IPS DF 4.7 (cell line): ENCODE data around the gene PTPRK.

Source experiments
- DNase-seq: peaks from one replicate; pipeline ENCODE4 v3.0.0-alpha.2; 2013; ENCODE audit warnings: low spot score; ENCODE audit errors: extremely low read depth

Gene PTPRK

DNA sequence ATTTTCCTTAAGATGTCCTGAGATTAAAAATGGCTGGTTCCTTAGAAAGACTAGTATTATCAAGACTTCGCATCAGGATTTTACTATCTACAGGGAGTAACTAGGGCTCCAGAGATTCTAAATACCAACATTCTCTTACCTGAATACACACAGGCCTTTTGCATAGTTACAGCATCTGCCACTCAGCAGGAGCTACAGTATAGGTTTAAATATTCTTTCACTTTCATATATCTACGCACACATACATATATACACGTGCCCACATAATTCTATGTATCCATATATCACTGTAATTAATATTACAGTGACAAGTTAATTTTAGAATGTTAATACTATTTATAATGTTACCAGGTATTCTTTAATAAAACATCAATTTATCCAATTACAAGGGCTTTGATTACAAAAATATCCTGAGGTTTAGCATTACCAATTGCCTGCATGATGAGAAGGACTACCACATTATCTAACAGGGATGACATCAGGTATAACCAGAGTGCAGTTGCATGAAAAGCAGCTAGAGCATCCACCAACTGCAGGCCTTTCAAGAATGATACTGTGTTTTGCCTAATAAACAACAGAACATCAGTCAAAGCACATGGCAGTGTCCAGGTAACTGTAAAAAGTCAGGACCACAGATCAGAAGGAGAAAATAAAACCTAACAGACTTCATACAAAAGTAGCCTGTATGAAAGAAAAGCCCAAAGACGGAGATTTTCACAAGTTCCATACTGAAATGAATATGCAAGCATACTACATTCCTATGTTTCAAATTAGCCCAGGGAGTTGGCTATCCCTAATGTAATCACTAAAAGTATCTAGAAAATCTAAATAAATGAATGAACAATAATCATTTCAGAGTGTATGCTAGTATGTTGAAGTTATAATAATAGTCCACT, 268.7 kb downstream of the PTPRK start:
- DNase-seq: no peak

DNA sequence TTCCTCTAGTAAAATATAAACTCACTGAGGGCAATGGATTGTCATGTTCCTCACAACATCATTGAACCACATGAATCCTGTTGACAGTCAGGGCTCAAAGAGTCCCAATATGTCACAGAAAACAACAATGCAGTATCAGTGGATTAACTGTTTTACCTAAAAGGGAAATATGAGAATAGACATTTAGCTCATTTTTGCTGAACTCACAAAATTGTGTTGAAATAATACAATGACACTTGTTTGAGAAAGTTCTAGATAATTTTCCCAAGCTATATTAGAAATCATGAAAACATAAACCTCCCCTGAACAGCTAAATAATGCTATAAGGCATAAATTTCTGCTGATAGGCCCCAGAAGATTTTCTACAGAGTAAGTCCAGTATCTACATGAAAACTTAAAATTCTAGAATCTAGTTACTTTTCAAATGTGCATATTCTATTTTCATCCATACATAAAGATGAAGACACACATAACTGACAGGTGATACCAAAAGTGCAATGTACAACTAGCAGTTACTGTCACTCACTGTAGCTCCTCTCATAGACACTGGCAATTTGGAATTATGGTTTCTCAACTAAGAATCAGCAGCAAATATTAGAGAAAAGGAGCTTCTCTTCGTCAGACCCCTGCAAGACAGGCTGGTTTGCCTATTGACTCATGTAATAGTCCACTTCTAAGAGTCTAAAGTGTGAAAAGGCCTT, 269.9 kb downstream of the PTPRK start:
- DNase-seq: no peak

DNA sequence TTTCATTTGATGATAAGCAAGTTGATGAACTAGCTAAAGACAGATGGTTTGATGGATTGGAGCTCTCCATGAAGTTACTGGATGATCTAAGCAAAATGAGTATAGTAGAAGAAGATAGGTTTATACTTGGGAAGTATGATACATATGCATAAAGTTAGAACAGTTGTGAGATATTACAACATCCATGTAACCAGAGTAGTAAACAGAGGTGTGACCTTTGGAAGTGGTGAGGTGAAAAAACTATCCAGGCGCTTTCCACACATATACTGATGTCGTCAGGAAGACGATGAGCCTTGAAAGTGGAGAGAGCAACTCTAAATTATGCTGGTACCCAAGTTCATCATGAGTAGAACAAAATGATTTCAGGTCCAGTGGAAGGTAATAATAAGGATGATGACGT, 271.0 kb downstream of the PTPRK start:
- no peak for DNase-seq

DNA sequence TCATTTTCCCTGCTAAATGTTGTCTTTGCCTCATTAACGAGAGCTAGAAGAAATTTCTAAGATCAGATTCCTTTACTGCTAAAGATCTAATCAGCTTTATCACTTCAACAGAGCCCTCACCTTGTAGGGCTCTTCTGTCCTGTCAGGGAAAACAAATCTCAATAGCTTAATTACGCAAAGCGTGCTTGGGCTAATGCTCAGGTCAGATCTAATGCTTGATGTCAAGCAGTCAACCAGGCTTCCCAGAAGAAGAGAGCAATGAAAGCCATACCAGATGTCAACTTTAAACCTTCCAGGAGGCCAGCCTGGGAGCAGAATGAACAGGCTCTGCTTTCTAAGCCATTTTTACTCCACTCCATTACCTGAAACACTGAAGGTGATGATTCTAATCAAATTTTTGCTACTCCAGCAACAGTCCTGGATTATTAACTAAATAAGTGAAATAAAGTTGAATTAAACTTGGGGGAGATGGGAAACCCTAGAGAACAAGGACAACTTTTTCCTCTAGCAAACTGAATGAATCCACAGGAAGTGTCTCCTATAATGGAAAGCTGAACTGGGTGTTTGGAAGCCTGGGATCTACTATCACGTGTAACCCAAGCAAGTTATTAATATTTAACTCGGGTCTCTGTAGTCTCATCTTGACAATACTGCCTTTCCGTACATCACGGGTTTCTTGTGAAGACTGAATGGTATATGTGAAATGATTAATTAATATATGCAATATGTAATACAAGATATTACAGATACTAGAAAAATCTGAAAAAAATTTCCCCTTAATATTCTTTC, 273.7 kb downstream of the PTPRK start:
- DNase-seq: no peak

DNA sequence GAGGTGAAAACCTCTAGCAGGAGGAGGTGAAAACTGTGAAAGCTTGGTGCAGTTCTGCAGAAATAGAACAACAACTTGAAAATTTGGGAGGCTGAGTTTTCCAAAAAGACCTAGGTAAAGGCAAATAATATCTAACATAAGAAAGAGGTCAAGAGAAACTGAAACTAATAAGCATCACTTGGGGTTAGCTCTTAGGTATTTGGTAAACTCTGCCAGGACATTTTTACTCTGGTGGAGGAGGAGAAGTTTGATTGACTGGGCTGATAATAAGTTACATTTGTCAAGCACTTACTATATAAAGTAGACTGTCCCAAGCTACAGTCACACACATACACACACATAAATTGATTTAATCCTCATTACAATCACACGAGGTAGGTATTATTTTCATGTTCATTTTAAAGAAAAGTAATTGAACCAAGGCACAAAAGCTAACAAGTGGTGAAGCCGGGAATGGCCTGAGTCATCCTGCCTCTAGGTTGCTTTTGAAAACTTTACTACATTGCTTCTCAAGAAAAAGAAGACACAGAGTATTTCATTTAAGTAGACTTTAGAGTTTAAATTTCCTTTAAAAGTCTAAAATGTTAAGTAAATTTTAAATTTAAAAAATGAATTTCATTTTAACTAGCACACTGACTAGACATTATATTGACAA, 275.5 kb downstream of the PTPRK start:
- no peak for DNase-seq

DNA sequence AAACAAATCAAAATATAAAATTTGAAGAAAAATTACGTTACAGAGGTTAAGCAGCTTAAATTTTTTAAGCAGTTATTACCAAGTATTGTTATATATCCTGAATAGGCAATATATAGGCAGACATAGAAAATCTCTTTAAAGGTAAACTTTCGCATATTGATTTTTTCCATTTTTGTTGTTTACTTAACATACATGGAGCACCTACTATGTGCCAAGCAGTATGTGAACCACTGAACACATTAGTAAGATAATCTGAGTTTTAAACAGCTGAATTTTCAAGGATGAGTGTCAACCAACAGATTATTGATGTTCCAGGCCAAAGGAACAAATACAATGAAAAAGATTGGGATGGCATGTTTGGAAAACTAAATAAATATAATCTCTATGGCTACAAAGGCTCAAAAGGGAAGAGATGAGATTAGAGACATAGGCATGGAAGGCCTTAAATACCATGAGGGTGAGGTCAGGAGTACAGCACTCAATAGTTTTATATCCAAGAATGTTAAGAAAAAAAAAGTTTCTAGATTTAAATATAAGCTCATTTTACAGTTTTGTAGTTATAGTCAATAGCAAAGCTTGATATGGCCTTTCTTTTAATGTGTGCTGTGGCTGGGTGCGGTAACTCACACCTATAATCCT, 277.5 kb downstream of the PTPRK start:
- no peak for DNase-seq

DNA sequence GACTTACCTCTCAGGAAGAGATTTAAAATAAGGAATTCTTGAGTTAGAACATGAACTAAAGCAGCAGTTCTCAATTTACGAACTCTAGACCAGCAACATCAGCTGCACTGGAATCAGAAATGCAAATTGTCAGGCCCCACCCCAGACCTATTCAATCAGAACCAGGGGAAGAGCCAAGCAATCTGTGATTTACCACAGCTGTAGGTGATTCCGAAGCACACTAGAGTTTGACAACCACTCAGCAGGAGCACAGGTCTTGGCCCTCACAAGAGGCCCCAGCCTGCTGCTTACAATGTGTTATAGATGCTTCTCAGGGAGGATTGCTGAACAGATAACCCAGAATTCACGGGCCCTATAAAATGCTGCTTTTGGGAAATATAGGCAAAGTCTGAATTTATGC, 279.2 kb downstream of the PTPRK start:
- DNase-seq: no peak

DNA sequence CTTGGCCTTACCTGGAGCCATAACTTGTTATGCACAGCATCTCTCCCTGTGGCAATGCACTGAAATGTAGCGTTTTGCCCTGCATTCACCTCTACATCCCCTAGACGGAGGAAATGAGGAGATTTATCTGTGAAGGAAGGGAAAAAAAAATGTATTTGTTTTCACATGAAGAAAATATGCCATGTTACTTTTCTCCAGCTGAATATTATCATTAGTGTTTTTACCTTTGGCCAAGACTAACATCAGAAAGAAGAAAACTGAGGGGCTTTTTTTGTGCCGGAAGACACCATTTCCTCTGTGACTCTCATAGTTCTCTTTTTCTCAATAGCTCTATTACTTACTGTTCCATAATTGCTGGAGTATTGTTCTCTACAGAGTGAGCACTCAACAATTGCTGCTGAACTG, 280.4 kb downstream of the PTPRK start:
- no peak for DNase-seq

DNA sequence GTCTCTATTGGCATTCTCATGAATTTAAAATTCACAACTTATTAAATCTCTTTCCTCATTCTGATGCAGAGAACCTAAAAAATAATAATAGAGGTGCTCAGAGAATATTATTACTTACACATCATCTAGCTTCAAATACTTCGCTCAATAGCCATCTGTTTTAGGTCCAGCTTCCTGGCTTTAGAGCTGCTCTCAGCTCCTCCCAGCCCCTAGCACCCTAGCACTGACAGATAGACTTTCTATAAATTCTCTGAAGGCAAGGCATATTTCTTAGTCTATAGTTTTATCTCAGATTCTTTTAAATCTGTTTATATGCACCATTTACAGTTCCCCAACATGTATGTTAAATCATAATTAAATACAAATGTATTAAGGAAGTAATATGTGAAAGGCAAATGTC, 281.3 kb downstream of the PTPRK start:
- DNase-seq: no peak

DNA sequence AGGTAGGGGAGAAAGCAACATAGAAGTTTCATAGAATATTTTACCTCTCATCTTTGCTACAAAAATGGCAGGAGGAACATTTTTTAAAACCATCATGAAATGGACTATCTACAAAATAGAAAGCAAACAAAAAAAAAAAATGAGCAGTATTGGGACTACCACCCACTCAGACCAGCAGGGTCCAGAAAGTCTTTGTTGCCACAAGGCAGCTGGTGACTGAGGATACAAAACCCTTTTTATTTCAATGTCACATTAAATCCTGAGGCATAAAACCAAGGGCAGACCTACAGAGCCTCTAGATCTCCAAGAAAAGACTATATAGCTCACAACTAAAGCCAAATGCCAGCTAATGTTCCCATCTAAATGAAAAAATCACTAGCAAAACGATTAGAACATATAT, 282.2 kb downstream of the PTPRK start:
- no peak for DNase-seq

DNA sequence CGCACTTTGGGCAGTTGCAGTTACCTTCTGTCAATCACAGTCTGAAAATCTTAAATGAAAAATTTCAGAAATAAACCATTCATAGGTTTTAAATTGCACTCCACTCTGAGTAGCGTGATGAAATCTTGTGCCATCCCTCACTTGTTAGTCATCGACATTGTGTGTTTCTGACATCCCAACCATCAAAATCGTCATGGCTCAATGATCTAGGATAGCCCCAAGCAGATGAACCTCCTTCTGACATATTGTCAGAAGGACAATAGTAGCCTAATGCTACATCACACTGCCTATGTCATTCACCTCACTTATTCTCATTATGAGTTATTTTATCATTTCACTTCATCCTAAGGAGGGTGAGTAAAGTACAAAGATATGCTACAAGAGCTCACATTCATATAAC, 284.8 kb downstream of the PTPRK start:
- no peak for DNase-seq

DNA sequence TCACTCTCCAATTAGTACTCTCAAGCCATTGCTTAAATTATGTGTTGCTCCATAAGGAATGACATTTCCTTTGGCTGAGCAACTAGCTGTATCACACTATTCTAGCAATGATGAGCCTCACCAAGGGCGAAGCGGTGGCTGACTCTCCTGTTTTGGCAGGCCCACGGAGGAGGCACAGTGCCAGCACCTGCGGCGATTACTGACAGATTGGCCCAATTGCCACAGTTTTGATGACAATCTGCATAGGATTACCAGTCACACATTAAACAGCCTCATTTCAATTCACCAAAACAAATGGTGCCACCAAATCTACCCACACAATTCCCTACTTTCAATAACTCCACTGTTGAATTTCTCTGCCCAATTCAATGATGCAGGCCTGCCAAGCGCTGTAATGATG, 286.9 kb downstream of the PTPRK start:
- DNase-seq: no peak

DNA sequence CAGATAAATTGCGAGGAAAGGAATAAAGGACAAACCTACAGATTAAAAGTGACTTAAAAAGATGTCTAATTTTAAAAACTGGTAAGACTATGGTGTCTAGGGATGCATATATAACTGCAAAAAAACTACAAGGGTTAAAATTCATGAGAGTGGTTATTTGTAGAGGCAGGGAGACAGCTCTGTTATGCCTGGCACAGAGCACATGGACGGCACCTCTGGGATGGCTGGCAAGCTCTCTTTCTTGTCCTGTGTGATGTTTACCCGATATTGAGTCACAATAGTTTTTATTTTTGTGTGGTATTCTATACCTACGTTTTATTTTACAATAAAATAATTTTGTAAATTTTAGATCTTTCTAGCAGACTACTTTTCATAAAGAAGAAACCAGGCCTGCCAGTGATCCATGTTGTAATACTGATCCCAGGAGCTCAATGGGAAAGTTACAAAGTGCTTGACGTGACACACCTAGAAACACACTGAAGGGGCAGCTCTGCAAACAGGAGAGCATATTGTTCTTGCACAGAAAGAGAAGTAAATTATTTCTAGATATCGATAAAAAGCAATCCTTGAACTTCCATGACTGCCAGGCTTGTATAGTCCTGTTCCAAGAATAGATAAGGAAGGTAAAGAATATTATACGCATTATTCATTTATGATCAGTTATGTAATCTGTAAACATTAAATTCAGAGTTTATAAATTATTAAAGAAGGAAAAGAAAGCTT, 290.0 kb downstream of the PTPRK start:
- no peak for DNase-seq

DNA sequence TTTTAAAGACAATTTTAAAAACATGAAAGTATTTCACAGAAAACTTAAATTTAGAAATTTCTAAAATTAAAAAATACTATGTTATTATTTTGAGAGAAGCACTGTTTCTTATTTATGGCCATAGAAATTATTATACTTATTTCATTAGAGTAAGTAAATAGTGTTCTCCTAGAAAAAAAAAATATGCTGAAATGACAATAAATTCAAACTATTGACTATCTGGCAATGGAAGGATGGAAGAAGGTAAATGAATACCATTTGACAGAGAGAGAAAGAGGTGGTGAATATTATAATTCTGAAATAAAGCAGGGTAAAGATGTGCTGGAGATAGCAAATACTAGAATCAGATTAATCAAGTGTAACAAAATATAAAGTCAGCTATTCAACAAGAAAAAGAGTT, 294.8 kb downstream of the PTPRK start:
- no peak for DNase-seq

DNA sequence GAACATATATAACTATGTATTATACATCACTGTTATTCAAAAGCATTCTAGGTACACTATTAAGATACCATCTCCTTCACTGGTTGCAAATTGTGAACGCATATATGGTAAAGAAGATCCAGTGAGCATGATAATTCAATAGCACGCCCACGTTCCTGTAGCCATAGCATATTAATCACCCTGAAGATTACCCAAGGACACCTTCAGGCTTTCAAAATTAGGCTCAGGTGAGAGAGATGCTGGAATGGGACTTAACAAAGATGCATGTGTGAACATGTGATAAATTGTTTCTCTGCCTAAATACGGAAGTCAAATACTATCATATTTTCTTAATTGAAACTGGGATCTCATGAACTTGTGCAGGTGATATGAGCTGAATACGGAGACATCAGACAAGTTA, 303.5 kb downstream of the PTPRK start:
- no peak for DNase-seq

DNA sequence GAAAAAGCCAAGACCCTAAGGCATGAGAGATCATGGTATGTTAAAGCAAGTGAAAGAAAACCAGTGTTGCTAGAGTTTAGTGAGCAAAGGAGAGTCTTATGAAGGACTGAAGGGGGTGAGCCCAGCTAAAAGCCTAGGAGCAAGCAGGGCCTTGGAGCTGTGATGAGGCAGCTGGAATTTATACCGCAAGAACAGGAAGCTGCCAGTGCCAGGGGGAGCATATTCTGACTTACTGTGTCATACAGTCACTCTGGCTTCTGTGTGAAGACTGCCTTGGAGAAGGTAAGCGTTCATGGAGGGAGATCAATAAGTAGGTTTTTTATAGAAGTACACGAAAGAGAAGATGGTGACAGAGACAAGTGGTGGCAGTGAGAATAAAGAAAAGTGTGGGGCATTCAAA, 310.6 kb downstream of the PTPRK start:
- DNase-seq: no peak

DNA sequence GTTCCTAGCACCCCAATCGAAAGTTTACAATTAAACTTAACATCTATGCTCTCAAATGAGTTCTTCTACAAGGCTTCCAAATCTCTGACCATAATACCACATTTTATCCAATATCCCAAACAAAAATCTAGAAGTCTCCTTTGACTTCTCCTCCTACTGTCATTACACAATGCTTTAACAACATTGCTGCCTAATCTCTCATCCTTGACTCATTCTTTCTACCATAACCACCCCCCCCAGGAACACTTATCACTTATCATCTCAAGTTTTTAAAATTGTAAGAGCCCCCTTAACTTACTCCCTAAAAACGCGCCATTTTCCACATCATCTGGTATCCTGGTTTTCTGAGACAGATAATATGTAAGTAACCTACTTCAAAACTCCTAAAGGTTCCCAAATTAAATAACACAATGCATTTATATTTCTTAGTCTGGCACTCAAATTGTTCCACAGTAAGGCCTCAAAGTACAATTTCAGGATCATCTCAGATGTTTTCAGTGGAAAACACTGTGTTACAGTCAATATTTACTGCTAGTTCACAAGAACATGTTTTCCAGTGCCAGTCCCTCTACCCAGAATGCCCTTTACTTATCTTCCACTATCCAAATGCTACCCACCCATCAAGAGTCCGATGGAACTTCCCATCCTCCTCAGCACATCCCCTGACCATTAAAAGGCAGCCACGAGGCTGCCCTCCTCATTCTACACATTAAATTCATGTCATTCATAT, 311.4 kb downstream of the PTPRK start:
- DNase-seq: no peak

DNA sequence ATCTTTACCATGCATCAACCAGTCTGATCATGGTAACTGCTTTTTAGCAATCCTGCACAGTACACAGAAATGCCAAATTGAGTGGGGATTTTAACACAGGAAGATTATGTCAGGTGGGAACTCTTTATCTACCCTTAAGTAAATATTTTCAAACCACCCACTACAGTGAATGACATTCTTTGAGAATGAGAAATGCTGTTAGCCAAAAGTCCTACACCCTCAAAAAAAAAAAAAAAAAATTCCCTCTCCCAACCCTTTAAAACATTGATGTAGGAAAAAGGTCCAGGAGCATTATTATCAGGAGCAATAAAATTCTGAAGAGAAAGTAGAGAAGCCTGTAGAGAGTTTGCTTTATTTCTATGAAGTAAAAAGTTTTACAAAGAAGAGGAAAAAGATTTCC, 312.3 kb downstream of the PTPRK start:
- no peak for DNase-seq

DNA sequence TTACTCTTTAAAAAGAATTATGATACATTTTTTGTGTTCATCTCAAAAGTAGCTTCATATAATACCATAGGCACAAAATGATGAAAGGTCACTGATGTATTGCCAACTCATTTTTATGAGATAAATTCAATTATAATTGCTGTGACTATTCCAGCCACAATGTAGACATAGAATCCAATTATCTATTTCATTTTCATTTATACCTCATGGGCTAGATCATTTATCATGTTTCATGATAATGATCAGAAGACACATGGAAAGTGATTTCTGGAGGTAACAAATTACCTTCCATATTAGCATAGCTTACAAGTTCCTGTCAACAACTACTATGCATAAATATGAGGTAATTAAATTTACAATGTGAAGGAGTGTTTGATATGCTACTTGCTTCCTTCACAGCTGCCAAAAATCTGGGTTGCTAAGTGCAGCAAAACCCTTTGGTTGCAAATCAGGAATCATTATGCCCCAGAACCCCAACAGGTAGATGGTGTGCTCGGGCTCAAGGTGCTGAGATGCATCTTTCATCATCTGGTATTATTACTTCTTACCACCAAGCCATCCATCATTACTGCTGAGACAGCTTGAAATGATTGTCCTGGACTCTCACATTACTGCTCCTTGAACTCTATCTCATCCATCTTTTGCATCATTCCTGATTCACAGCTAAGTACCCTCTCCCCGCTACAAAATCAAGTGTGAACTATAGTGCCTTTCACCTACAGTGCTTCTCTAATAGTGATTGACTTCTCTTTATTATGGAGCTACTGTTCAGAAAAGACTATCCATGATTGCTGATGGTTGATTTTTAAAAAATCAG, 313.6 kb downstream of the PTPRK start:
- DNase-seq: no peak
